C1 segment of cervical spinal cord (tissue), 14 donors: Measurements from ENCODE around the gene CCDC177.
A peak's percentile ranks its signal among the peaks of the same experiment; 100 is the strongest.

Source experiments
- DNase-seq, 14 donors: peaks; one replicate each; lab custom pipeline; 2025; lab: John Stamatoyannopoulos, UW

Gene CCDC177

GRCh38 chr14:69574263-69574953, at the start of gene CCDC177:
Gene CCDC177, minus strand, starts transcription at chr14:69574871. Its CDS starts 1,249 bp downstream, at chr14:69573622.
- peak in 4 of 14 donors; percentile 10 to 77 (median 25) for DNase-seq

GRCh38 chr14:69624136-69624535, 49.5 kb upstream of the CCDC177 start:
- no peak for DNase-seq

GRCh38 chr14:69620981-69621380, 46.3 kb upstream of the CCDC177 start:
- no peak for DNase-seq

GRCh38 chr14:69620211-69620611, 45.5 kb upstream of the CCDC177 start:
- DNase-seq = no peak

- no peak for DNase-seq
Measured at GRCh38 chr14:69619012-69619411, 44.3 kb upstream of the CCDC177 start.

- DNase-seq = peak in 1 of 14 donors; percentile 94
Measured at GRCh38 chr14:69617796-69618195, 43.1 kb upstream of the CCDC177 start.

GRCh38 chr14:69616408-69616773, 41.7 kb upstream of the CCDC177 start:
- no peak for DNase-seq

- DNase-seq = peak in 10 of 14 donors; percentile 8 to 57 (median 29)
Measured at GRCh38 chr14:69615496-69616407, 41.1 kb upstream of the CCDC177 start.

- DNase-seq = no peak
Measured at GRCh38 chr14:69615121-69615495, 40.4 kb upstream of the CCDC177 start.

- peak in 6 of 14 donors; percentile 21 to 53 (median 38) for DNase-seq
Measured at GRCh38 chr14:69614592-69614991, 39.9 kb upstream of the CCDC177 start.

GRCh38 chr14:69613312-69614073, 38.8 kb upstream of the CCDC177 start:
- no peak for DNase-seq

GRCh38 chr14:69612783-69613130, 38.1 kb upstream of the CCDC177 start:
- DNase-seq = peak in 1 of 14 donors; percentile 56

GRCh38 chr14:69612014-69612782, 37.5 kb upstream of the CCDC177 start:
- DNase-seq = peak in 5 of 14 donors; percentile 9 to 61 (median 22)

- DNase-seq = peak; percentile 50 to 95 (median 88)
Measured at GRCh38 chr14:69611172-69612013, 36.7 kb upstream of the CCDC177 start, which contains the start of gene SUSD6. Gene SUSD6, plus strand, starts transcription at chr14:69611596. Its CDS starts 46,997 bp downstream, at chr14:69658593.

GRCh38 chr14:69610874-69611171, 36.2 kb upstream of the CCDC177 start:
- DNase-seq = peak in 1 of 14 donors; percentile 71

GRCh38 chr14:69610020-69610873, 35.6 kb upstream of the CCDC177 start:
- DNase-seq = no peak

GRCh38 chr14:69606258-69607184, 31.9 kb upstream of the CCDC177 start:
- no peak for DNase-seq

GRCh38 chr14:69605738-69606137, 31.1 kb upstream of the CCDC177 start:
- DNase-seq = no peak
